Measurements from ENCODE around the gene SLX9.
"Not testable (repeated sequence)": the region's sequence is repeated elsewhere in the genome, so short reads cannot be mapped to it uniquely, and the experiment has no call there.

Gene SLX9

GRCh38 chr21:44918107-44918470 is 21.7 kb upstream of the SLX9 start:
- no peak for DNase-seq

GRCh38 chr21:44918581-44919033 is 21.2 kb upstream of the SLX9 start:
- no peak for DNase-seq

- no peak for DNase-seq
Measured at GRCh38 chr21:44919111-44919912, 20.5 kb upstream of the SLX9 start.

- no peak for DNase-seq
Measured at GRCh38 chr21:44919913-44920693, 19.7 kb upstream of the SLX9 start.

GRCh38 chr21:44920694-44921604 is 18.9 kb upstream of the SLX9 start, which contains the start of gene ITGB2:
ITGB2 (minus strand) TSS chr21:44920899; CDS start chr21:44910782, 10,117 bp downstream.
- peak; percentile 77 for DNase-seq

- DNase-seq = no peak
Measured at GRCh38 chr21:44921928-44922327, 17.9 kb upstream of the SLX9 start.

- DNase-seq = no peak
Measured at GRCh38 chr21:44923480-44924084, 16.2 kb upstream of the SLX9 start.

GRCh38 chr21:44924606-44925377 is 15.0 kb upstream of the SLX9 start:
- no peak for DNase-seq

GRCh38 chr21:44925378-44925755 is 14.5 kb upstream of the SLX9 start:
- DNase-seq = no peak

GRCh38 chr21:44926331-44927101 is 13.3 kb upstream of the SLX9 start:
- DNase-seq = peak; percentile 48

GRCh38 chr21:44927259-44927586 is 12.6 kb upstream of the SLX9 start:
- DNase-seq = no peak

GRCh38 chr21:44927587-44928461 is 12.0 kb upstream of the SLX9 start:
- DNase-seq = peak; percentile 91

GRCh38 chr21:44928500-44929241 is 11.2 kb upstream of the SLX9 start:
- DNase-seq = not testable (repeated sequence)

GRCh38 chr21:44929242-44929798 is 10.5 kb upstream of the SLX9 start:
- no peak for DNase-seq

- no peak for DNase-seq
Measured at GRCh38 chr21:44929799-44930542, 9.9 kb upstream of the SLX9 start.

GRCh38 chr21:44930543-44930981 is 9.3 kb upstream of the SLX9 start:
- peak; percentile 47 for DNase-seq

GRCh38 chr21:44931137-44931500 is 8.7 kb upstream of the SLX9 start:
- no peak for DNase-seq
